ENCODE data around the gene GSDME.

GSDME gene

GRCh38 chr7:24769851-24770250 is 12.6 kb upstream of the GSDME start:
- DNase-seq (ENCODE audit: low read depth in 2 of 2) = no peak

GRCh38 chr7:24769014-24769830 is 12.0 kb upstream of the GSDME start:
- no peak for DNase-seq (ENCODE audit: low read depth in 2 of 2)

- no peak for DNase-seq (ENCODE audit: low read depth in 2 of 2)
Observed at GRCh38 chr7:24767878-24768569, 10.8 kb upstream of the GSDME start.

- no peak for DNase-seq (ENCODE audit: low read depth in 2 of 2)
Observed at GRCh38 chr7:24764972-24765744, 7.9 kb upstream of the GSDME start.

GRCh38 chr7:24764011-24764410 is 6.7 kb upstream of the GSDME start:
- DNase-seq (ENCODE audit: low read depth in 2 of 2) = no peak

GRCh38 chr7:24763303-24763901 is 6.1 kb upstream of the GSDME start:
- DNase-seq (ENCODE audit: low read depth in 2 of 2) = no peak

GRCh38 chr7:24762771-24763170 is 5.5 kb upstream of the GSDME start:
- no peak for DNase-seq (ENCODE audit: low read depth in 2 of 2)

GRCh38 chr7:24760968-24761367 is 3.7 kb upstream of the GSDME start:
- no peak for DNase-seq (ENCODE audit: low read depth in 2 of 2)

- DNase-seq (ENCODE audit: low read depth in 2 of 2) = no peak
Observed at GRCh38 chr7:24756545-24757352, 515 bp downstream of the GSDME start.

- no peak for DNase-seq (ENCODE audit: low read depth in 2 of 2)
Observed at GRCh38 chr7:24755541-24756407, 1.5 kb downstream of the GSDME start.

GRCh38 chr7:24754906-24755506 is 2.3 kb downstream of the GSDME start:
- no peak for DNase-seq (ENCODE audit: low read depth in 2 of 2)

GRCh38 chr7:24752073-24752800 is 5.0 kb downstream of the GSDME start:
- DNase-seq (ENCODE audit: low read depth in 2 of 2) = no peak

- DNase-seq (ENCODE audit: low read depth in 2 of 2) = no peak
Observed at GRCh38 chr7:24751484-24751883, 5.8 kb downstream of the GSDME start.

- no peak for DNase-seq (ENCODE audit: low read depth in 2 of 2)
Observed at GRCh38 chr7:24750441-24751055, 6.7 kb downstream of the GSDME start.

- DNase-seq (ENCODE audit: low read depth in 2 of 2) = no peak
Observed at GRCh38 chr7:24748521-24748920, 8.7 kb downstream of the GSDME start.

- DNase-seq (ENCODE audit: low read depth in 2 of 2) = no peak
Observed at GRCh38 chr7:24745355-24745754, 11.9 kb downstream of the GSDME start.

- DNase-seq (ENCODE audit: low read depth in 2 of 2) = no peak
Observed at GRCh38 chr7:24743471-24743870, 13.8 kb downstream of the GSDME start.

- DNase-seq (ENCODE audit: low read depth in 2 of 2) = no peak
Observed at GRCh38 chr7:24742506-24743162, 14.6 kb downstream of the GSDME start.

Data from stimulated activated CD4-positive, alpha-beta T cell treated with anti-CD3 and anti-CD28 coated beads, Interleukin-12 subunit alpha, Interleukin-12 subunit beta, amount 100 ng/mL, for 24 hours (primary cell).